Neural cell (in vitro differentiated cells): Measurements from ENCODE around the gene ESR2. TPM values are rescaled to one million over a fixed set of nuclear protein-coding genes. Genes with fewer than 3 reads are reported as not detected.

Experiments used
- H2AFZ ChIP-seq: fragments of 200-600, 300-800 bp; sonication (generic), shearing (Covaris generic); 2 replicates; pipeline ENCODE4 v1.6.0; 2014; ENCODE audit warnings: low read depth, mild to moderate bottlenecking, antibody characterized with exemption, low read length, moderate library complexity
- H3F3A ChIP-seq: fragments of 200-600 bp; shearing (Covaris generic); 2 replicates; pipeline ENCODE4 v1.6.1; 2016; ENCODE audit warnings: mild to moderate bottlenecking, moderate library complexity, mixed read lengths, antibody characterized with exemption, low read length; ENCODE audit not compliant: insufficient read depth, poor library complexity, severe bottlenecking
- H3K27ac ChIP-seq: fragments of 200-600, 300-800 bp; sonication (generic), shearing (Covaris generic); 2 replicates; pipeline ENCODE4 v1.5.1; 2014; ENCODE audit warnings: mild to moderate bottlenecking, low read length, moderate library complexity
- H3K27me3 ChIP-seq: fragments of 300-800, 200-600 bp; sonication (generic), shearing (Covaris generic); 2 replicates; pipeline ENCODE4 v1.6.0; 2014; ENCODE audit warnings: mild to moderate bottlenecking, low read depth, low read length, moderate library complexity; ENCODE audit not compliant: insufficient read depth
- H3K36me3 ChIP-seq: fragments of 300-800, 200-600 bp; sonication (generic), shearing (Covaris generic); 2 replicates; pipeline ENCODE4 v1.5.1; 2014; ENCODE audit warnings: mild to moderate bottlenecking, antibody characterized with exemption, low read length, moderate library complexity; ENCODE audit not compliant: insufficient read depth
- H3K4me2 ChIP-seq: fragments of 300-800, 200-600 bp; sonication (generic), shearing (Covaris generic); 2 replicates; pipeline ENCODE4 v1.6.0; 2014; ENCODE audit warnings: mild to moderate bottlenecking, low read length
- H3K4me3 ChIP-seq: fragments of 300-800, 200-600 bp; sonication (generic), shearing (Covaris generic); 2 replicates; pipeline ENCODE4 v1.5.1; 2014; ENCODE audit warnings: mild to moderate bottlenecking, low read length, moderate library complexity
- H3K79me2 ChIP-seq: fragments of 200-600 bp; shearing (Covaris generic); replicated peaks from 2 replicates; pipeline ENCODE4 v1.6.0; 2014; ENCODE audit warnings: mild to moderate bottlenecking, low read length, moderate library complexity; ENCODE audit not compliant: insufficient read depth
- H3K9ac ChIP-seq: fragments of 300-800, 200-600 bp; sonication (generic), shearing (Covaris generic); 2 replicates; pipeline ENCODE4 v1.6.1; 2016; ENCODE audit warnings: mild to moderate bottlenecking, low read length, mixed read lengths
- H3K9me2 ChIP-seq: fragments of 200-600 bp; shearing (Covaris generic); 2 replicates; pipeline ENCODE4 v1.6.1; 2016; ENCODE audit warnings: mild to moderate bottlenecking, low read length, mixed read lengths; ENCODE audit not compliant: insufficient read depth
- H3K9me3 ChIP-seq: fragments of 200-600, 300-800 bp; sonication (generic), shearing (Covaris generic); 2 replicates; pipeline ENCODE4 v1.6.1; 2016; ENCODE audit warnings: mild to moderate bottlenecking, mixed run types, low read length, moderate library complexity, mixed read lengths
- H4K20me1 ChIP-seq: fragments of 200-600 bp; shearing (Covaris generic); 2 replicates; pipeline ENCODE4 v1.6.1; 2016; ENCODE audit warnings: mild to moderate bottlenecking, mixed run types; ENCODE audit not compliant: insufficient read depth
- EP300 ChIP-seq: fragments of 450-650 bp; conservative IDR thresholded peaks from 2 replicates; pipeline ENCODE4 v1.6.1; 2014; ENCODE audit warnings: antibody characterized with exemption, mild to moderate bottlenecking, moderate library complexity; ENCODE audit not compliant: poor library complexity, severe bottlenecking
- EZH2 ChIP-seq: fragments of 200-600, 300-800 bp; shearing (Covaris generic), sonication (generic); IDR thresholded peaks from 2 replicates; pipeline ENCODE4 v1.6.1; 2014; ENCODE audit warnings: antibody characterized with exemption, low read length, borderline replicate concordance, mild to moderate bottlenecking; ENCODE audit not compliant: insufficient read depth, poor library complexity, severe bottlenecking
- MXI1 ChIP-seq: fragments of 450-650 bp; conservative IDR thresholded peaks from 2 replicates; pipeline ENCODE4 v1.6.1; 2014; ENCODE audit warnings: antibody characterized with exemption, mild to moderate bottlenecking; ENCODE audit not compliant: poor library complexity, severe bottlenecking
- POLR2AphosphoS5 ChIP-seq: IDR thresholded peaks from 2 replicates; pipeline ENCODE4 v1.6.1; 2012
- RAD21 ChIP-seq: fragments of 450-650 bp; conservative IDR thresholded peaks from 2 replicates; pipeline ENCODE4 v1.6.1; 2014; ENCODE audit warnings: antibody characterized with exemption, mild to moderate bottlenecking, moderate library complexity
- SMC3 ChIP-seq: fragments of 450-650 bp; conservative IDR thresholded peaks from 2 replicates; pipeline ENCODE4 v1.6.1; 2014; ENCODE audit warnings: antibody characterized with exemption, mild to moderate bottlenecking, moderate library complexity; ENCODE audit not compliant: poor library complexity
- TAF1 ChIP-seq: IDR thresholded peaks from 2 replicates; pipeline ENCODE4 v1.6.1; 2012; ENCODE audit warnings: low read depth
- polyA plus RNA-seq: library from polyadenylated mRNA; depleted of rRNA; stranded (reverse); fragments of >200 nt; gene quantifications from 2 replicates; pipeline ENCODE4 v1.2.3, GENCODE V29; 2014
- TF ChIP-seq, protein P1 (sequence below): IDR thresholded peaks from 2 replicates; pipeline ENCODE4 v1.6.1; 2012; ENCODE audit warnings: borderline replicate concordance
- TF ChIP-seq, protein P2 (sequence below): fragments of 450-650 bp; IDR thresholded peaks from 2 replicates; pipeline ENCODE4 v1.5.1; 2014; ENCODE audit warnings: antibody characterized with exemption, mild to moderate bottlenecking, moderate library complexity; ENCODE audit not compliant: poor library complexity, severe bottlenecking

ESR2 gene
- polyA plus RNA-seq, 1 donor from 2014 or later: 0.35 TPM

DNA sequence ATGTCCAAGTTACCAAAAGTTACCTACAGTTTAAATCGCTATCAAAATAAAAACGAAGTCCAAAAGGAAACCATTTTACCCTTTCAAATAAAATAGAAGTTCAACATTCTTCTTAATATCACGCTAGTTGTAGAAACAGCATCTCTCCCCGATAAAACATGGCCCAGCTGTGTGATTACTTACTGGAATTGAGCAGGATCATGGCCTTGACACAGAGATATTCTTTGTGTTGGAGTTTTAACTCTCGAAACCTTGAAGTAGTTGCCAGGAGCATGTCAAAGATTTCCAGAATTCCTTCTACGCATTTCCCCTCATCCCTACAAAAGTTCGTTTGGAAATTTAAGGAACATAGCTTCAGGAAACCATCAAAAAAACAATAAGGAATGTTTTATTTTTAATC lies 44.8 kb downstream of the ESR2 start:
- no peaks in the 10 kb centered on the region for H3K79me2 ChIP-seq
- no peaks in the 10 kb centered on the region for H4K20me1 ChIP-seq
- no peak overlapping the region for H2AFZ ChIP-seq
- H3K36me3 ChIP-seq: no peaks in the 10 kb centered on the region
- H3K9me2 ChIP-seq: no peaks in the 10 kb centered on the region
- no peak overlapping the region for H3K4me2 ChIP-seq
- H3F3A ChIP-seq: no peaks in the 10 kb centered on the region
- no peak overlapping the region for H3K9ac ChIP-seq
- TF ChIP-seq EP300 (no peak), RAD21 (no peak), TAF1 (no peak), EZH2 (no peak), MXI1 (no peak), POLR2AphosphoS5 (no peak), SMC3 (no peak)
- TF ChIP-seq, protein P1, sequence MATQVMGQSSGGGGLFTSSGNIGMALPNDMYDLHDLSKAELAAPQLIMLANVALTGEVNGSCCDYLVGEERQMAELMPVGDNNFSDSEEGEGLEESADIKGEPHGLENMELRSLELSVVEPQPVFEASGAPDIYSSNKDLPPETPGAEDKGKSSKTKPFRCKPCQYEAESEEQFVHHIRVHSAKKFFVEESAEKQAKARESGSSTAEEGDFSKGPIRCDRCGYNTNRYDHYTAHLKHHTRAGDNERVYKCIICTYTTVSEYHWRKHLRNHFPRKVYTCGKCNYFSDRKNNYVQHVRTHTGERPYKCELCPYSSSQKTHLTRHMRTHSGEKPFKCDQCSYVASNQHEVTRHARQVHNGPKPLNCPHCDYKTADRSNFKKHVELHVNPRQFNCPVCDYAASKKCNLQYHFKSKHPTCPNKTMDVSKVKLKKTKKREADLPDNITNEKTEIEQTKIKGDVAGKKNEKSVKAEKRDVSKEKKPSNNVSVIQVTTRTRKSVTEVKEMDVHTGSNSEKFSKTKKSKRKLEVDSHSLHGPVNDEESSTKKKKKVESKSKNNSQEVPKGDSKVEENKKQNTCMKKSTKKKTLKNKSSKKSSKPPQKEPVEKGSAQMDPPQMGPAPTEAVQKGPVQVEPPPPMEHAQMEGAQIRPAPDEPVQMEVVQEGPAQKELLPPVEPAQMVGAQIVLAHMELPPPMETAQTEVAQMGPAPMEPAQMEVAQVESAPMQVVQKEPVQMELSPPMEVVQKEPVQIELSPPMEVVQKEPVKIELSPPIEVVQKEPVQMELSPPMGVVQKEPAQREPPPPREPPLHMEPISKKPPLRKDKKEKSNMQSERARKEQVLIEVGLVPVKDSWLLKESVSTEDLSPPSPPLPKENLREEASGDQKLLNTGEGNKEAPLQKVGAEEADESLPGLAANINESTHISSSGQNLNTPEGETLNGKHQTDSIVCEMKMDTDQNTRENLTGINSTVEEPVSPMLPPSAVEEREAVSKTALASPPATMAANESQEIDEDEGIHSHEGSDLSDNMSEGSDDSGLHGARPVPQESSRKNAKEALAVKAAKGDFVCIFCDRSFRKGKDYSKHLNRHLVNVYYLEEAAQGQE: no peak
- TF ChIP-seq, protein P2, sequence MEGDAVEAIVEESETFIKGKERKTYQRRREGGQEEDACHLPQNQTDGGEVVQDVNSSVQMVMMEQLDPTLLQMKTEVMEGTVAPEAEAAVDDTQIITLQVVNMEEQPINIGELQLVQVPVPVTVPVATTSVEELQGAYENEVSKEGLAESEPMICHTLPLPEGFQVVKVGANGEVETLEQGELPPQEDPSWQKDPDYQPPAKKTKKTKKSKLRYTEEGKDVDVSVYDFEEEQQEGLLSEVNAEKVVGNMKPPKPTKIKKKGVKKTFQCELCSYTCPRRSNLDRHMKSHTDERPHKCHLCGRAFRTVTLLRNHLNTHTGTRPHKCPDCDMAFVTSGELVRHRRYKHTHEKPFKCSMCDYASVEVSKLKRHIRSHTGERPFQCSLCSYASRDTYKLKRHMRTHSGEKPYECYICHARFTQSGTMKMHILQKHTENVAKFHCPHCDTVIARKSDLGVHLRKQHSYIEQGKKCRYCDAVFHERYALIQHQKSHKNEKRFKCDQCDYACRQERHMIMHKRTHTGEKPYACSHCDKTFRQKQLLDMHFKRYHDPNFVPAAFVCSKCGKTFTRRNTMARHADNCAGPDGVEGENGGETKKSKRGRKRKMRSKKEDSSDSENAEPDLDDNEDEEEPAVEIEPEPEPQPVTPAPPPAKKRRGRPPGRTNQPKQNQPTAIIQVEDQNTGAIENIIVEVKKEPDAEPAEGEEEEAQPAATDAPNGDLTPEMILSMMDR: no peak
- H3K27ac ChIP-seq: no peak overlapping the region
- no peaks in the 10 kb centered on the region for H3K9me3 ChIP-seq
- no peak overlapping the region for H3K4me3 ChIP-seq
- H3K27me3 ChIP-seq: no peaks in the 10 kb centered on the region

DNA sequence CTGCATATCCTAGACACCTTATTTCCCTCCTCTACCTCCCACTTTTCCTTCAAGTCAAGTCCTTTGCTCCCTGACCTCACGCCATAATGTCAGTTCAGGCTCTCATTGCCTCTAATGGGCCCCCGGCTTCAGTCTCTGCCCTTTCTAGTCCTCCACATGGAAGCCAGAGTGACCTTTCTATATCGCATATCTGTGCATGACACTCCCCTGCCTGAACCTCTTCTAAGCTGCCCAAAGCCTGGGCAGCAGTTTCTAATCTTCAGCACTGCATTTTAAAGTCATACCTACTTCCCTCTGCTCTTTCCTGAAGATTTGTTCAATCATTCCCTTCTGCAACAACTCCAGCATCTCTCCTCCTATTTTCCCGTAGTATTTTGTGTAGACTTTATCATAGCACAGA lies 45.5 kb downstream of the ESR2 start:
- Histone ChIP-seq H3K9ac (no peak overlapping the region), H4K20me1 (no peaks in the 10 kb centered on the region), H3K27ac (no peak overlapping the region), H3K4me3 (no peak overlapping the region), H3F3A (no peaks in the 10 kb centered on the region), H2AFZ (no peak overlapping the region), H3K9me2 (no peaks in the 10 kb centered on the region), H3K79me2 (no peaks in the 10 kb centered on the region), H3K36me3 (no peaks in the 10 kb centered on the region), H3K4me2 (no peak overlapping the region), H3K9me3 (no peaks in the 10 kb centered on the region), H3K27me3 (no peaks in the 10 kb centered on the region)
- no peak for TF ChIP-seq TAF1
- TF ChIP-seq, protein P1: no peak
